Measurements from ENCODE around the gene RALA.

GRCh38 chr7:39642896-39643295 is 19.5 kb downstream of the RALA start:
- no peak for TF ChIP-seq CTCF (IDR thresholded peaks at IDR 0.05)
- no peak for TF ChIP-seq POLR2A (IDR thresholded peaks at IDR 0.05)

Data from thyroid gland (tissue), 4 donors.